Smooth muscle cell of the umbilical artery (primary cell): ENCODE results near the gene NUTM2D. TPM values are rescaled to one million over a fixed set of nuclear protein-coding genes. Genes with fewer than 3 reads are reported as not detected.

Experiments used
- total RNA-seq: library from RNA; depleted of rRNA; stranded (reverse); fragments of >200 nt; gene quantifications from 2 replicates; pipeline ENCODE4 v1.2.3, GENCODE V29; 2014

Gene NUTM2D
- 1.2 and 2.0 TPM in 2 replicates for total RNA-seq

GRCh38 chr10:87357444-87357843 is at the start of gene NUTM2D:
Gene NUTM2D (plus strand): TSS chr10:87357744. CDS start chr10:87358266, 522 bp downstream.

Other genes starting within 250 kb of the NUTM2D start
- 0.30 and 0.37 TPM in 2 replicates for gene NUTM2A, start 132.3 kb upstream of the NUTM2D start, total RNA-seq
- gene MINPP1, start 147.1 kb downstream of the NUTM2D start, total RNA-seq: 52.7 and 52.9 TPM in 2 replicates